Mammary epithelial cell (primary cell): Measurements from ENCODE around the gene INPP4B.

Experiments used
- CTCF ChIP-seq, 2 donors: IDR thresholded peaks in 1 of 2; conservative IDR thresholded peaks in 1 of 2; 2 replicates each; pipeline ENCODE4 v1.5.1; 2011 to 2012; ENCODE audit warnings: inconsistent platforms in 2 of 2, low read length in 2 of 2, mild to moderate bottlenecking in 2 of 2, control low read depth in 1 of 2, low read depth in 1 of 2; ENCODE audit not compliant: insufficient read depth in 1 of 2; ENCODE audit errors: extremely low read depth in 1 of 2
- EZH2 ChIP-seq: IDR thresholded peaks from 2 replicates; pipeline ENCODE4 v1.6.1; 2012; ENCODE audit warnings: low read length, inconsistent platforms, borderline replicate concordance

DNA sequence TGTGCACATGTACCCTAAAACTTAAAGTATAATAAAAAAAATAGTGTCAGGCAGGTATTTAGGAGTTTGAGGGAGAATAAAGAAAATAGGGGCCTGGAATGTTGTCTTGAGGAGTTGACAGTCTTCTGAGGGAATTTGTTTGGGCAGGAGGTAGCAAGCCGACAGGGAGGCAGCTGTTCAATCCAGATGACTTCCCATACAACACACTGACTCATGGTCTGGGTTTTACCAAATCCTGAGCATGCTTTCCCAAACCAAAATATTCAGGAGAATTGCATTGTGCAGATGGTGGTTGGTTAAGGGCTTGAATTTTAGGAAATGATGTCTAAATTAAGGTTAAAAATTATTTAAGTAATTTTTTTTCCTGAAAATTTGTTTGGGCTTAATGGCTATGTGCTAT, 430.0 kb downstream of the INPP4B start:
- TF ChIP-seq CTCF (conservative IDR thresholded peaks at IDR 0.05 in 1 of 2, IDR thresholded peaks at IDR 0.05 in 1 of 2; ENCODE audit: extremely low read depth in 1 of 2, insufficient read depth in 1 of 2, low read depth in 1 of 2, low read length in 2 of 2): no peak
- TF ChIP-seq EZH2: no peak
